Upper lobe of left lung (tissue), 6 donors: ENCODE results near the gene ERMP1. TPM values are rescaled to one million over a fixed set of nuclear protein-coding genes. Genes with fewer than 3 reads are reported as not detected.
"Not testable (repeated sequence)": the region's sequence is repeated elsewhere in the genome, so short reads cannot be mapped to it uniquely, and the experiment has no call there.

ENCODE experiments used
- ATAC-seq, 2 donors: fragments of 200-7000 bp; cut with Tn5 transposase; one replicate each; pipeline ENCODE4 v1.9.1; 2022; ENCODE audit warnings: mild to moderate bottlenecking in 2 of 2, moderate library complexity in 2 of 2; ENCODE audit not compliant: low FRiP score in 2 of 2
- DNase-seq, 2 donors: peaks; one replicate each; pipeline ENCODE4 v3.0.0-alpha.2; 2019 to 2020
- H3K27ac ChIP-seq, 4 donors: fragments of 200-600 bp; sonication (generic); one replicate each; pipeline ENCODE4 v1.5.1; 2016 to 2019
- H3K27me3 ChIP-seq, 4 donors: fragments of 200-600 bp; sonication (generic); one replicate each; pipeline ENCODE4 v1.5.1; 2017 to 2019
- H3K36me3 ChIP-seq, 4 donors: fragments of 200-600 bp; sonication (generic); one replicate each; pipeline ENCODE4 v1.5.1; 2016 to 2019
- H3K4me1 ChIP-seq, 4 donors: fragments of 200-600 bp; sonication (generic); one replicate each; pipeline ENCODE4 v1.5.1; 2018 to 2019
- H3K4me3 ChIP-seq, 4 donors: fragments of 200-600 bp; sonication (generic); one replicate each; pipeline ENCODE4 v1.5.1; 2017 to 2019; ENCODE audit warnings: mild to moderate bottlenecking in 2 of 4, moderate library complexity in 1 of 4
- H3K9me3 ChIP-seq, 4 donors: fragments of 200-600 bp; sonication (generic); one replicate each; pipeline ENCODE4 v1.5.1; 2018 to 2019
- CTCF ChIP-seq, 6 experiments: fragments of 450-650 bp in 4 of 6; fragments of 200-600 bp in 2 of 6; sonication (generic) in 2 of 6; IDR thresholded peaks; one replicate each; pipeline ENCODE4 v1.5.1; 2016 to 2019; ENCODE audit warnings: antibody characterized with exemption in 6 of 6
- EP300 ChIP-seq, 4 donors: sonication (generic); formaldehyde crosslinking; IDR thresholded peaks; one replicate each; pipeline ENCODE4 v1.5.1; 2017; ENCODE audit warnings: antibody characterized with exemption in 4 of 4, control low read depth in 2 of 4
- POLR2A ChIP-seq, 4 donors: fragments of 450-650 bp; IDR thresholded peaks; one replicate each; pipeline ENCODE4 v1.5.1; 2016 to 2017; ENCODE audit warnings: antibody characterized with exemption in 4 of 4, mild to moderate bottlenecking in 2 of 4
- POLR2AphosphoS5 ChIP-seq, 2 donors: sonication (generic); formaldehyde crosslinking; IDR thresholded peaks; one replicate each; pipeline ENCODE4 v1.5.1; 2017; ENCODE audit warnings: antibody characterized with exemption in 2 of 2
- WGBS, 2 donors: methylation state at CpG; one replicate each; pipeline ENCODE4 v1.1.5; 2017 to 2018; 5-methylcytosine and 5-hydroxymethylcytosine counted together
- total RNA-seq, 6 donors: library from RNA; depleted of rRNA in 4 of 6; stranded (reverse); fragments of >200 nt in 4 of 6; gene quantifications; one replicate each; pipeline versions ENCODE4 v1.1.0 to v1.2.1, GENCODE V29; 2016 to 2021
- donor health status: DM: no; HTN: no; CAD: no; lungs with moderate emphysema.
- donor health status: DM: no; HTN: yes; CAD: no; lungs with severe emphysema.

The ERMP1 gene
- total RNA-seq, 6 donors from 2014 or later, result 8.4 to 27.4 (median 20.5) TPM

- 87 to 88% methylated on average over 1 of the region's 1 CpG for WGBS, 2 donors
- Histone ChIP-seq H3K27ac (peak overlapping the region in 3 of 4 donors; percentile 6 to 37 (median 23)), H3K9me3 (peaks cover 0 to 4% (median under 1%) of the 10 kb centered on the region in 4 donors), H3K4me3 (no peak overlapping the region), H3K36me3 (peaks cover 0 to 45% (median 18%) of the 10 kb centered on the region in 4 donors), H3K27me3 (no peaks in the 10 kb centered on the region), H3K4me1 (peaks cover 0 to 24% (median 9%) of the 10 kb centered on the region in 4 donors)
- TF ChIP-seq CTCF (IDR thresholded peaks at IDR 0.05), result no peak
- TF ChIP-seq EP300 (IDR thresholded peaks at IDR 0.05), result no peak
- no peak for TF ChIP-seq POLR2A (IDR thresholded peaks at IDR 0.05)
- no peak for TF ChIP-seq POLR2AphosphoS5 (IDR thresholded peaks at IDR 0.05)
- no peak for ATAC-seq
- DNase-seq, result no peak
Measured at GRCh38 chr9:5783982-5784381, 48.9 kb downstream of the ERMP1 start.

- not testable (repeated sequence) for H3K27ac ChIP-seq, ATAC-seq, DNase-seq, H3K9me3 ChIP-seq, H3K27me3 ChIP-seq, H3K4me3 ChIP-seq
- Histone ChIP-seq H3K36me3 (peaks cover 5 to 50% (median 24%) of the 10 kb centered on the region in 4 donors), H3K4me1 (peaks cover 0 to 24% (median 9%) of the 10 kb centered on the region in 4 donors)
- WGBS, 2 donors, result 98% methylated on average over 3 of the region's 3 CpGs
Measured at GRCh38 chr9:5783420-5783819, 49.5 kb downstream of the ERMP1 start.

- not testable (repeated sequence) for ATAC-seq, H3K27me3 ChIP-seq, DNase-seq, H3K27ac ChIP-seq, H3K4me1 ChIP-seq, H3K9me3 ChIP-seq, H3K4me3 ChIP-seq
- H3K36me3 ChIP-seq, result peaks cover 10 to 63% (median 26%) of the 10 kb centered on the region in 4 donors
- 94 to 98% methylated on average over 3 to 4 of the region's 4 CpGs for WGBS, 2 donors
Measured at GRCh38 chr9:5779705-5780218, 53.2 kb downstream of the ERMP1 start.

GRCh38 chr9:5778805-5779204 is 54.1 kb downstream of the ERMP1 start:
- Histone ChIP-seq H3K4me3 (no peak overlapping the region), H3K27me3 (no peaks in the 10 kb centered on the region), H3K9me3 (peaks cover 5 to 9% (median 6%) of the 10 kb centered on the region in 4 donors), H3K4me1 (peaks cover 0 to 1% (median 0%) of the 10 kb centered on the region in 4 donors), H3K27ac (no peak overlapping the region), H3K36me3 (peaks cover 14 to 73% (median 34%) of the 10 kb centered on the region in 4 donors)
- ATAC-seq (no peak), DNase-seq (no peak)
- 93% methylated on average over 1 of the region's 1 CpG for WGBS, 2 donors
- TF ChIP-seq POLR2AphosphoS5 (IDR thresholded peaks at IDR 0.05), result no peak
- TF ChIP-seq CTCF (IDR thresholded peaks at IDR 0.05), result no peak
- no peak for TF ChIP-seq EP300 (IDR thresholded peaks at IDR 0.05)
- TF ChIP-seq POLR2A (IDR thresholded peaks at IDR 0.05), result no peak

- H3K27ac ChIP-seq, result no peak overlapping the region
- ATAC-seq (no peak), DNase-seq (no peak)
- H3K9me3 ChIP-seq, result peaks cover 0 to 2% (median under 1%) of the 10 kb centered on the region in 4 donors
- H3K27me3 ChIP-seq, result no peaks in the 10 kb centered on the region
- peaks cover 12 to 92% (median 32%) of the 10 kb centered on the region in 4 donors for H3K36me3 ChIP-seq
- no peaks in the 10 kb centered on the region for H3K4me1 ChIP-seq
- no peak overlapping the region for H3K4me3 ChIP-seq
- TF ChIP-seq POLR2A (IDR thresholded peaks at IDR 0.05) (no peak), POLR2AphosphoS5 (IDR thresholded peaks at IDR 0.05) (no peak), CTCF (IDR thresholded peaks at IDR 0.05) (no peak), EP300 (IDR thresholded peaks at IDR 0.05) (no peak)
- WGBS, 2 donors, result 88% methylated on average over 3 of the region's 3 CpGs
Measured at GRCh38 chr9:5773324-5773999, 59.5 kb downstream of the ERMP1 start.
